Mesendoderm (in vitro differentiated cells): ENCODE results near the gene AIRE.

Experiments used
- DNase-seq: peaks from one replicate; pipeline ENCODE4 v3.0.0; 2013
- H2AK5ac ChIP-seq: 2 replicates; pipeline ENCODE4 v1.6.1; 2013; ENCODE audit warnings: low read length, inconsistent platforms
- H2BK120ac ChIP-seq: 2 replicates; pipeline ENCODE4 v1.6.1; 2013; ENCODE audit warnings: low read depth, mild to moderate bottlenecking, low read length, moderate library complexity, mixed read lengths
- H2BK15ac ChIP-seq: replicated peaks from 2 replicates; pipeline ENCODE4 v1.6.1; 2013; ENCODE audit warnings: low read depth, mild to moderate bottlenecking, moderate library complexity
- H2BK5ac ChIP-seq: 2 replicates; pipeline ENCODE4 v1.6.1; 2013; ENCODE audit warnings: low read length, inconsistent platforms
- H3K18ac ChIP-seq: 2 replicates; pipeline ENCODE4 v1.6.1; 2013; ENCODE audit warnings: mild to moderate bottlenecking, low read length, mixed read lengths
- H3K23ac ChIP-seq: one replicate; pipeline ENCODE4 v1.6.1; 2013; ENCODE audit warnings: low read length
- H3K27ac ChIP-seq: 2 replicates; pipeline ENCODE4 v1.5.1; 2013; ENCODE audit warnings: low read depth, mild to moderate bottlenecking, inconsistent platforms, low read length, moderate library complexity
- H3K27me3 ChIP-seq: 2 replicates; pipeline ENCODE4 v1.6.1; 2013; ENCODE audit warnings: low read length, control low read depth, mild to moderate bottlenecking, inconsistent platforms; ENCODE audit not compliant: insufficient read depth, poor library complexity
- H3K36me3 ChIP-seq: 2 replicates; pipeline ENCODE4 v1.6.1; 2013; ENCODE audit warnings: low read length, inconsistent platforms; ENCODE audit not compliant: control insufficient read depth, insufficient read depth
- H3K4ac ChIP-seq: one replicate; pipeline ENCODE4 v1.6.1; 2013; ENCODE audit warnings: low read depth, mild to moderate bottlenecking, low read length, moderate library complexity
- H3K4me1 ChIP-seq: 2 replicates; pipeline ENCODE4 v1.6.1; 2013; ENCODE audit warnings: low read depth, low read length, inconsistent platforms; ENCODE audit not compliant: control insufficient read depth
- H3K4me2 ChIP-seq: 2 replicates; pipeline ENCODE4 v1.6.1; 2013; ENCODE audit warnings: low read length
- H3K4me3 ChIP-seq: 2 replicates; pipeline ENCODE4 v1.5.1; 2013; ENCODE audit warnings: mild to moderate bottlenecking, low read length
- H3K56ac ChIP-seq: one replicate; pipeline ENCODE4 v1.6.1; 2013; ENCODE audit warnings: low read length
- H3K79me1 ChIP-seq: 2 replicates; pipeline ENCODE4 v1.6.1; 2013; ENCODE audit warnings: low read length, inconsistent platforms
- H3K79me2 ChIP-seq: 2 replicates; pipeline ENCODE4 v1.6.1; 2013; ENCODE audit warnings: mild to moderate bottlenecking, low read length; ENCODE audit not compliant: control insufficient read depth, insufficient read depth
- H3K9ac ChIP-seq: 2 replicates; pipeline ENCODE4 v1.6.1; 2013; ENCODE audit warnings: low read length, inconsistent platforms
- H4K5ac ChIP-seq: one replicate; pipeline ENCODE4 v1.6.1; 2013; ENCODE audit warnings: low read length
- H4K8ac ChIP-seq: one replicate; pipeline ENCODE4 v1.6.1; 2013; ENCODE audit warnings: low read depth, mild to moderate bottlenecking, control low read depth, low read length, moderate library complexity
- WGBS: extraction: QIAGEN DNeasy Blood & Tissue Kit; methylation state at CpG from one replicate; pipeline ENCODE4 v1.1.7; 2013; ENCODE audit warnings: low lambda C conversion rate, missing lambda C conversion rate; ENCODE audit not compliant: insufficient coverage; ENCODE audit errors: extremely low coverage; 5-methylcytosine and 5-hydroxymethylcytosine counted together

Gene AIRE

GRCh38 chr21:44319407-44320065 is 33.9 kb downstream of the AIRE start:
- no peak for DNase-seq
- no peak overlapping the region for H2BK15ac ChIP-seq
- H3K4ac ChIP-seq, result no peak overlapping the region
- no peak overlapping the region for H4K5ac ChIP-seq
- no peak overlapping the region for H4K8ac ChIP-seq
- H3K27me3 ChIP-seq, result no peaks in the 10 kb centered on the region
- H3K4me2 ChIP-seq, result no peak overlapping the region
- no peak overlapping the region for H3K18ac ChIP-seq
- H2BK120ac ChIP-seq, result no peak overlapping the region
- no peaks in the 10 kb centered on the region for H3K79me1 ChIP-seq
- no peaks in the 10 kb centered on the region for H3K79me2 ChIP-seq
- no peak overlapping the region for H3K56ac ChIP-seq
- no CpG with 5 or more reads among the region's 35 CpGs for WGBS
- H2AK5ac ChIP-seq, result no peak overlapping the region
- H2BK5ac ChIP-seq, result no peak overlapping the region
- H3K27ac ChIP-seq, result no peak overlapping the region
- no peak overlapping the region for H3K9ac ChIP-seq
- H3K4me1 ChIP-seq, result no peaks in the 10 kb centered on the region
- no peak overlapping the region for H3K23ac ChIP-seq
- no peaks in the 10 kb centered on the region for H3K36me3 ChIP-seq
- H3K4me3 ChIP-seq, result no peak overlapping the region

- H2BK5ac ChIP-seq, result no peak overlapping the region
- H3K56ac ChIP-seq, result no peak overlapping the region
- H2AK5ac ChIP-seq, result no peak overlapping the region
- no peak overlapping the region for H2BK120ac ChIP-seq
- no peak overlapping the region for H3K9ac ChIP-seq
- no peaks in the 10 kb centered on the region for H3K79me1 ChIP-seq
- H3K23ac ChIP-seq, result no peak overlapping the region
- H4K5ac ChIP-seq, result no peak overlapping the region
- no peak for DNase-seq
- H3K36me3 ChIP-seq, result no peaks in the 10 kb centered on the region
- no CpG with 5 or more reads among the region's 13 CpGs for WGBS
- no peaks in the 10 kb centered on the region for H3K27me3 ChIP-seq
- no peak overlapping the region for H3K27ac ChIP-seq
- no peak overlapping the region for H2BK15ac ChIP-seq
- no peak overlapping the region for H3K4me2 ChIP-seq
- no peak overlapping the region for H3K4ac ChIP-seq
- no peak overlapping the region for H3K18ac ChIP-seq
- no peaks in the 10 kb centered on the region for H3K4me1 ChIP-seq
- no peaks in the 10 kb centered on the region for H3K79me2 ChIP-seq
- no peak overlapping the region for H4K8ac ChIP-seq
- no peak overlapping the region for H3K4me3 ChIP-seq
Observed at GRCh38 chr21:44320847-44321246, 35.2 kb downstream of the AIRE start.

- DNase-seq, result no peak
- Histone ChIP-seq H3K4me3 (no peak overlapping the region), H3K79me2 (no peaks in the 10 kb centered on the region), H3K23ac (no peak overlapping the region), H3K56ac (no peak overlapping the region), H3K27ac (no peak overlapping the region), H3K18ac (no peak overlapping the region), H3K4me1 (no peaks in the 10 kb centered on the region), H3K4me2 (no peak overlapping the region), H4K5ac (no peak overlapping the region), H4K8ac (no peak overlapping the region), H2BK120ac (no peak overlapping the region), H2BK5ac (no peak overlapping the region), H3K27me3 (no peaks in the 10 kb centered on the region), H2AK5ac (no peak overlapping the region), H3K79me1 (no peaks in the 10 kb centered on the region), H2BK15ac (no peak overlapping the region), H3K36me3 (no peaks in the 10 kb centered on the region), H3K4ac (no peak overlapping the region), H3K9ac (no peak overlapping the region)
- WGBS, result no CpG with 5 or more reads among the region's 23 CpGs
Observed at GRCh38 chr21:44321846-44322450, 36.3 kb downstream of the AIRE start.

GRCh38 chr21:44322621-44323325 is 37.1 kb downstream of the AIRE start:
- no CpG with 5 or more reads among the region's 38 CpGs for WGBS
- no peak for DNase-seq
- H2BK5ac ChIP-seq, result no peak overlapping the region

GRCh38 chr21:44323591-44323990 is 37.9 kb downstream of the AIRE start:
- Histone ChIP-seq H3K18ac (no peak overlapping the region), H3K4me2 (no peak overlapping the region), H2BK5ac (no peak overlapping the region), H3K36me3 (peaks cover 2% of the 10 kb centered on the region), H3K27ac (no peak overlapping the region), H3K4ac (no peak overlapping the region), H3K79me1 (no peaks in the 10 kb centered on the region), H2BK120ac (no peak overlapping the region), H4K8ac (no peak overlapping the region), H3K27me3 (no peaks in the 10 kb centered on the region), H2AK5ac (no peak overlapping the region), H3K9ac (no peak overlapping the region), H3K79me2 (no peaks in the 10 kb centered on the region), H3K23ac (no peak overlapping the region), H3K56ac (no peak overlapping the region), H4K5ac (no peak overlapping the region), H3K4me1 (no peaks in the 10 kb centered on the region), H2BK15ac (no peak overlapping the region), H3K4me3 (no peak overlapping the region)
- no peak for DNase-seq
- WGBS, result no CpG with 5 or more reads among the region's 20 CpGs

More at GRCh38 chr21:44322621-44323325, 37.1 kb downstream of the AIRE start:
- no peak overlapping the region for H3K23ac ChIP-seq
- no peaks in the 10 kb centered on the region for H3K79me2 ChIP-seq
- H4K5ac ChIP-seq, result no peak overlapping the region
- no peaks in the 10 kb centered on the region for H3K4me1 ChIP-seq
- no peaks in the 10 kb centered on the region for H3K27me3 ChIP-seq
- H3K4me2 ChIP-seq, result no peak overlapping the region
- no peak overlapping the region for H3K18ac ChIP-seq
- no peak overlapping the region for H3K4me3 ChIP-seq
- peaks cover 2% of the 10 kb centered on the region for H3K36me3 ChIP-seq
- no peak overlapping the region for H3K9ac ChIP-seq
- H3K79me1 ChIP-seq, result no peaks in the 10 kb centered on the region
- H3K4ac ChIP-seq, result no peak overlapping the region
- H4K8ac ChIP-seq, result no peak overlapping the region
- no peak overlapping the region for H2AK5ac ChIP-seq
- no peak overlapping the region for H2BK120ac ChIP-seq
- H3K27ac ChIP-seq, result no peak overlapping the region
- no peak overlapping the region for H3K56ac ChIP-seq
- H2BK15ac ChIP-seq, result no peak overlapping the region
